Activated CD4-positive, alpha-beta T cell treated with anti-CD3 and anti-CD28 coated beads, Interleukin-2, amount 50 U/mL, for 16 hours (primary cell): ENCODE measurements around the gene GNAS-AS1.
A peak's percentile ranks its signal among the peaks of the same experiment; 100 is the strongest.

ENCODE experiments used
- DNase-seq: peaks from one replicate; pipeline ENCODE4 v3.0.0-alpha.2; 2020

The GNAS-AS1 gene

GRCh38 chr20:58884966-58885365, 34.3 kb upstream of the GNAS-AS1 start:
- DNase-seq: no peak

GRCh38 chr20:58883241-58883691, 32.6 kb upstream of the GNAS-AS1 start:
- no peak for DNase-seq

- no peak for DNase-seq
These were observed 32.0 kb upstream of the GNAS-AS1 start for GRCh38 chr20:58882704-58883089.

DNA sequence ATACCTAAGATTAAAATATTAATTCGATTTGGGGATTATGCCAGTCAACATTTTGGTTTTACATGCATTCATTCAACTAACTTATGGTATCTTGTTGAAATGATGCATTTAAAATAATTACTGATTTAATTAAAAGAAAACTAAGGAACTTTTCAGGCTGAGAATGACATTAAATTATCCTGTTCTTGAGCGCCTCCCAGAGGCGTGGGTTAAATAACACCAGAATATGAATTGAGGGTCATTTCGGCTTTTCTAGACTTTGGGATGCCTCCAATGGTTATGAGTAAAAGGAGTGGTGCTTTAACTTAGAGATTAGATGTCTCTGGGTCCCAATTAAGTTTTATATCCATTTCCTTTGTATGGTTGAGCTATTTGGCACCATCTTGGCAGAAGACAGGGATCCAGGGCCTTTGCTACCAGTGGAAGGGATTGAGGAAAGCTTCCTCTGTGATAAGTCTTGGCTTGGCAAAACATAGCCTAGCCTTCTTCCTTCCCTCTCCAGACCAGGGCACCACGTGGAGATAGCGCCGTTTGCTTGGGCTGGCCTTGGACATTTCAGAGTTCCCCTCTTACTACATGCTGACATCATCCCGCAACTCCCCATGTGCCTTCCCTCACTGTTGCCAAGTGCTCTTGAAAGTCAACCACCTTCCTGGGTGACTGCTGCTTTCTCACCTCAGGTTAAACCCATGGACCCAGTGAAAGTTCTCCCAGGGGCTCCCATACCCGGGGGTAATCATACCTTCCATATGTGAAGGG, 30.5 kb upstream of the GNAS-AS1 start:
- no peak for DNase-seq

DNA sequence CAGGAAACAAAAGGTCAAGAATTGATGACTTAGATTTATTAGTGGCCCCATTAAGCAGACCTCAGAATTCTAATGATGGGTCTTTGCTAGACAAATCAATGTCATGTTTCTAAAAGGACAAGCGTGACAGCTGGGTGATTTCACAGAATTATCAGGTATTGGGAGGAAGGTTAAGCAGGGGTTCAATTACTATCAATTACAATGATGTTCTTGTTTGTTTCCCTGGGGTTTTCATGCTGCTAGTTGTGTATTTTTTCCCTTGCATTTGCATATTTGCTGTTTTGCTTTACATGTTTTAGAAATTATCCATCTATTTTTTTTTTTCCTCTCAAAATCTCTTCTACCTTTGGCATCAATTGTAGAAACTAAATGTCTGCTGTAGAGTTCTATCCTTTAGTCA, 29.7 kb upstream of the GNAS-AS1 start:
- DNase-seq: no peak

DNA sequence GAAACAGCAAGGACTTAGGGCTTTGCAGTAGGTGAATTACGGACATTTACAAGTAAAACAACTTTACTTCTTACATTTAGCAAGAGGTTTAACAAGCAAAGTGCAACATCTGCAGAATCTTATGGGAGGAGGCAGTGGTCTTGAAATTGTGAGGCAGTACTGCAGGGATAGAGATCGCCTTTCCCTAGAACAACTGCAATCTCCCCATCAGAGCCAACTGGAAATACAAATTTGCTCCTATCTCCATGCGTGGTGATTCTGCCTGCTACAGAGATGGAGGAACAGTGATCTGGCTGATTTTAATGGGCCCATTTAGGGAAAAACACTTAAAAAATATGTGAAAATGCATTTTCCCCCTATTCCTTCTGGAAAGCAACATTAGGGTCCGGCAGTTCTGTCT, 27.7 kb upstream of the GNAS-AS1 start:
- no peak for DNase-seq

- peak; percentile 18 for DNase-seq
These were observed 27.3 kb upstream of the GNAS-AS1 start for GRCh38 chr20:58877976-58878360.

DNA sequence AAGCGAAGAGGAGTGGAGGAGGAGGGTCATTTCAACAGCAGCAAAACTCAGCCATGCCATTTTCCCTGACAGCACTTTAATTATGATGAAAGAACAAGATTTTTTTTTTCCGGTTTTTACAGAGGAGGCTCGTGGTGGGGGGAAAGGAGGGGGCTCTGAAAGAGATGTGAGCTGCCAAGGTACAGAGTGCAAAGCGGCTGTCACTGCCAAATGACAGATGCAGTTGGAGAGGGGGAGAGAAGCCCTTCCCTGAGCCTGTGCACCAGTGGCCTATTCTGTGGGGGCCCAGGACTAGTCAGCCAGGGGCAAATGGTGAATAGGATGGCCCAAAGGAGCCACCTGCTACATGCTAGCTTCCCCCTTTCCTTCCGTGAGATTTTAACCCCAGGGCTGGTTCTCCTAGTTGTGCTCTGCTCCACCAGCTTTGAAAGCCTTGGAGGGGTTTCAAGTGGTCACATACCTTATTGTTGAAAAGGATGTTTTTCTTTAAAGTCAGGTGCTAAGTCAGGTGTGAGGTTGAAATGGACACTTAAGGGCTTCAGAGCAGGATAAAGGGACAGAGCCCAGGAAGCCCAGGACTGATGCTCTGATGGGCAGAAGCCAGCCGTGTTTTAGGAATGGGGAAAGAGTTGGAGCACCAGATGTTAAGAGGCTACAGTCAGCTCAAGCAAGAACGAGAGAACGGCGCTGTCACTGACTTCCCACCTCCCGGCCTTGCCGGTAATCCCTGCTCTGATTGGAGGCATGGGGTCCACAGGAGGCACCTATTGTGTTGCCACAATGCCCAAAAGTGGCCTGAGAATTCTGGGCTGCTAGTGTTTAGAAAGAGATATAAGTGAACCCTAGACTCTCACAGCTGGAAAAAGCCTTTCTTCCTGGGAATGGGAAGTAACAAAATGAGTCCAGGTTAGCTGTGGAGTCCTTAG, 26.6 kb upstream of the GNAS-AS1 start:
- DNase-seq: no peak

DNA sequence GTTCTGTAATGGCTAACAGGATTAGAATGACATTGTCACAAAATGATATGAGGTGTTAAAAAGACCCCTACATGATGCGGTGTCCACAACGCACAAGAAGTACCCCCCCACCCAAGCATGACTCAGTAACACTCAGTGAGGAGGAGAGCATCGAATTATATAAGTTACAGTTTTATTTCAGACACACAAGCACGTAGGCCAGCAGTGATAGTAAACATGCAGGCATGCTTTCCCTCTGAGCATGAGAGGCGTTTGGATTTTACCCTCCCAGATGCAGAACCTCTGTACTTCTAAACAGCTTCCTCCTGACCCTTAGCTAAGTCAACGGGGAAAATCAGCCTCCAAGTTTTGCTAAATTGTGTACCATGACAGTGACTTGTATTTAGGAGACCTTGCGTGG, 25.7 kb upstream of the GNAS-AS1 start:
- no peak for DNase-seq

GRCh38 chr20:58875541-58876134, 24.9 kb upstream of the GNAS-AS1 start:
- DNase-seq: no peak

GRCh38 chr20:58875111-58875510, 24.4 kb upstream of the GNAS-AS1 start:
- no peak for DNase-seq

DNA sequence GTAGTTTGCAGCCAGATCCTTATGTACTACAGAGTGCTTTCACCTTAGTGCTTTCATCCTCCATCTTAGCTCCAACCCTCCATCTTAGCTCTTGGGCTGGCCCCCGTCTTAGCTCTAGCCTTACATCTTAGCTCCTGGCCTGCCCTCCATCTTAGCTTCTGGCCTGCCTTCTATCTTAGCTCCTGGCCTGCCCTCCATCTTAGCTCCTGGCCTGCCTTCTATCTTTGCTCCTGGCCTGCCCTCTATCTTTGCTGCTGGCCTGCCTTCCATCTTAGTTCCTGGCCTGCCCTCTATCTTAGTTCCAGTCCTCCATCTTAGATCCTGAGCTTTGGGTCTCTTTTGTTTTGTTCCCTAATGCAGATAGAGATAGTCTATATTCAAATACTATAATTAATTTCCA, 23.8 kb upstream of the GNAS-AS1 start:
- DNase-seq: no peak

GRCh38 chr20:58871533-58872102, 20.9 kb upstream of the GNAS-AS1 start:
- DNase-seq: no peak

DNA sequence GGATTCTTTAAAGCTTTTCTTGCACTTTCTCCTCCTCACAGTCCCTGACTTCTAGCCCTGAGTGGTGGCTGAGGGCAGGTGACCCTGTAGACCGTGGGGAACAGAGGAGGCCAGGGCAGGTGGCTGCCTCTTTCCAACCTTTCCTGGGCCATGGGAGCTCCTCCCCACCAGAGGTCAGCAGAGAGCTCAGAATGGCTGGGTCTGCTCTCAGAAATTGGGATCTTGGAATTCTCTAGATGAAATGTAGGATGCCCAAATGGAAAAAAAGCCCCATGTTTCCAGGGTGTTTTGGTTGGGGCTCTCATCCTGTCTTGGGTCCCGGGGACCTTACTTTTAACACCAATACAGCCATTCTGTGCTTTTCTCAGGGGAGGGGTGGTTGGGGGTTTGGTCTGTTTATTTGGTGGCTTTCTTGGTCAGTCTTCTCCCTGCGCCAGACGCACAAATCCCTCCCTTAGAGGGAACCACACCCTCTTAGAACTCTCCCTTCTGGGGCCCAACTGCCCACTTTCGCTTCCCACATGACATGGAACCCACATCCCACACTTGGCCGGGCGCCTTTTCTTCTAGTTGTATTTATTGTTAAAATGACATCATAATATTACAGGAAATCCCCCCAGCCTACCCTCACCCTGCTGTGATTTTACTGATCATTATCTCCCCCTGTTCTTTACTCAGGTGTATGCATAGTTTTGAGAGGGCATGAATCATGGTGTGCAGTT, 19.8 kb upstream of the GNAS-AS1 start:
- DNase-seq: peak; percentile 42

DNA sequence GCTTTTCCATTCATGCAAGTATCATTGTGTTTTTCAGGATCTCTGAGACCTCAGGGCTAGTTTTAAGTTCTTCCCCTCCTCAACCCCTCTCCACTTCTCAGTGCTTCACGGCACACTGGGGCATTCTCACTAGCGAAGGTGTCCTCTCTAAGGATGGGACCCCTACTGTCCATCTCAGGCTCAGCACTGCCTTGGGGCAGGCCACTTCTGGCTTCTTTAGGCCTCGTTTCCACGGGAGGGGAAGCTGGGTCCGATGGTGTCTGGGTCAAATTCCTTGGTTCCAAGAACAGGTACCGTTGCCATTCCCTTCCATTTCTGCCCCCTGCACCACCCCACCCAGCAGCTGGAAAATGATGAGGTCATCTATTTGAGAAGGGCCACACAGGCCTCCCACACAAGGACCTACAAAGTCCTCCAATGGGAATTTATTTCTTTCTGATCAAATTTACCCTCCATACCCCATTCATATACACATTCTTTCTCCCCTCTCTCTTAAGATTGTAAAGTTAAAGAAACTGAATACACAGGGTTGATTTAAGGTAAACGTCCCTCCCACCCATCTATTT, 19.0 kb upstream of the GNAS-AS1 start:
- no peak for DNase-seq

DNA sequence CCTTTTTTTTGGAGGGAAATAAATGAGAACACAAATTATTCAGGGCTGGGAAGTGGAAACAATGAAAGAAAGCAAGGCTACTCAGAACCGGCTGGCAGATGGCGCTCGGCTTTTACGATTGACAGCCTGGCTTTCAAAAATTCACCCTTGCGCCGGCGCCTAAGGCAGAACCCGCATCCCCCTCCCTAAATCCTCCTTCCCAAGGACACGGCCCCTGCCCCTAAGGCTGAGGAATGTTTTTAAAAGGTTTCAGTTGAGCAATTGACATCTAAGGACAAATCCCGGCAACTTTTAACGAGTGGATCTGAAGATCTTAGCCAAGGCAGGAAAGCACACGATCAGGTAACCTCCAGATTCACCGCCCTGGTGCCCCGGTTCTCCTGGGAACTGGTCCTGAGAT, 18.1 kb upstream of the GNAS-AS1 start:
- DNase-seq: no peak

GRCh38 chr20:58867211-58867610, 16.5 kb upstream of the GNAS-AS1 start:
- no peak for DNase-seq

GRCh38 chr20:58865843-58866242, 15.1 kb upstream of the GNAS-AS1 start:
- DNase-seq: no peak

DNA sequence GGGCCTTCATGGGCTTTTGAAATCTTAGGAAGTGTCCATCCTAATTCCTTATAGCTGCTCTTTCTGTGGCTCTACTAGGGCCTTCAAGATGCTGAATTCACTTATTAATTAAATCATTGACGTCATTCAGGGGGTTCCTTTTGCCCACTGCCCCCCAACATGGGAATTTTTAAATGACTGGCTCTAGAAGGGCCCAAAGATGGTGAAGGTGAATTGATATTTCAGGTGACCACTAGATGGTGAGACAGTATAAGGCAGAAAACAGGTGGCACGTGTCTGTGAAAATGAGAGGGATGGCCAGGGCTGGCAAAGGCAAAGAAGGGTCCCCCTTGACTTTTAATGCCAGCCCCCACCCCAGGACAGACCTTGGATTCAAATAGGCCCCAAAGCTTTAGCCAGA, 13.6 kb upstream of the GNAS-AS1 start:
- DNase-seq: no peak

DNA sequence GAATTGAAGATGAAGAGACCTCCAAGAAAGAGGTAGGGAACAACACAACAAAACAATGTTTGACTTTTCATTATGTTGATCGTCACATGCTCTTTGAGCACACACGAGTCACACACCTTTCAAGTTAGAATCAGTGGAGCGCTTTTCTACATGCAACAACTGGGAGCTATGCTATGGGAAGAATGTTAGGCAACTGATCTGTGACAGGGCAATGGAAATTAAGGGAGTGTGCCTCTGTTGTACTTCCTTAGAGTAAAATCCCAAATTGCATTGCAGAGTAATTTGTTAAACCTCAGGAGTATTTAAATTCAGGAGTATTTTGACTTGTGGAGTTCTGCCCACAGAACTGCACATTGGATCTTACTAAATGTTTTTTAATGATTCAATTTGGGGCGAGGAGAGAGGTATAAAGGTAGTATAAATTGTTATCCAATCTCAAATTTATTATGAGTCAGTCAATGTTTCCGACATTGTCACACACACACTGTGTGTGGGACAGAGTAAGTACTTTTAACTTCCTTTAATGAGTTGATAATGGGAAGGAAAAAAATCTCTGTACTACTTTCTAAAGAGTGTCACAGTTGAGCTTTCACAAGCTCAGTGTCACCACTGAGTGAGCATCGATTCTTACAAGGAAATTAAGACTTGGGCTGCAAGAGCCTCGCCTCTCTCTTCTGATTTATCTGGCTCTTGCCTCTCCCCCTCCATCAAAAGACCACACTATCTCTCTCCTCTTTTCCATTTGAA, 12.5 kb upstream of the GNAS-AS1 start:
- no peak for DNase-seq
